GM23248 (cell line): ENCODE data around the gene AP3S1. TPM values are rescaled to one million over a fixed set of nuclear protein-coding genes. Genes with fewer than 3 reads are reported as not detected.
A peak's percentile ranks its signal among the peaks of the same experiment; 100 is the strongest.
"Not testable (repeated sequence)": the region's sequence is repeated elsewhere in the genome, so short reads cannot be mapped to it uniquely, and the experiment has no call there.

ENCODE experiments used
- DNase-seq: peaks from one replicate; pipeline ENCODE4 v3.0.0-alpha.2; 2015
- H2AFZ ChIP-seq: fragments of 200-600 bp; sonication (generic); 2 replicates; pipeline ENCODE4 v1.6.1; 2016; ENCODE audit warnings: antibody characterized with exemption
- H3F3A ChIP-seq: fragments of 200-600 bp; sonication (generic); 2 replicates; pipeline ENCODE4 v1.6.1; 2016; ENCODE audit warnings: mild to moderate bottlenecking, antibody characterized with exemption, mixed run types; ENCODE audit not compliant: insufficient read depth
- H3K27ac ChIP-seq: fragments of 200-600 bp; sonication (generic); 2 replicates; pipeline ENCODE4 v1.5.1; 2016; ENCODE audit warnings: mild to moderate bottlenecking
- H3K27me3 ChIP-seq: fragments of 200-600 bp; sonication (generic); replicated peaks from 2 replicates; pipeline ENCODE4 v1.6.1; 2016; ENCODE audit warnings: mild to moderate bottlenecking; ENCODE audit not compliant: insufficient read depth
- H3K36me3 ChIP-seq: fragments of 200-600 bp; sonication (generic); 2 replicates; pipeline ENCODE4 v1.6.1; 2016; ENCODE audit warnings: low read depth, mild to moderate bottlenecking
- H3K4me1 ChIP-seq: fragments of 200-600 bp; sonication (generic); 2 replicates; pipeline ENCODE4 v1.6.1; 2016; ENCODE audit warnings: mild to moderate bottlenecking; ENCODE audit not compliant: insufficient read depth
- H3K4me2 ChIP-seq: fragments of 200-600 bp; sonication (generic); one replicate; pipeline ENCODE4 v1.6.1; 2016; ENCODE audit warnings: mild to moderate bottlenecking; ENCODE audit not compliant: unreplicated experiment
- H3K4me3 ChIP-seq: fragments of 200-600 bp; sonication (generic); 2 replicates; pipeline ENCODE4 v1.5.1; 2016; ENCODE audit warnings: mild to moderate bottlenecking
- H3K79me2 ChIP-seq: fragments of 200-600 bp; sonication (generic); 2 replicates; pipeline ENCODE4 v1.6.1; 2016; ENCODE audit warnings: mild to moderate bottlenecking; ENCODE audit not compliant: insufficient read depth
- H3K9ac ChIP-seq: fragments of 200-600 bp; sonication (generic); 2 replicates; pipeline ENCODE4 v1.6.1; 2016; ENCODE audit warnings: mild to moderate bottlenecking
- H3K9me2 ChIP-seq: fragments of 200-600 bp; sonication (generic); 2 replicates; pipeline ENCODE4 v1.6.1; 2016; ENCODE audit warnings: mixed run types, mild to moderate bottlenecking, moderate library complexity; ENCODE audit not compliant: insufficient read depth
- H3K9me3 ChIP-seq: fragments of 200-600 bp; sonication (generic); one replicate; pipeline ENCODE4 v1.6.1; 2017; ENCODE audit warnings: low read depth
- H4K20me1 ChIP-seq: fragments of 200-600 bp; sonication (generic); 2 replicates; pipeline ENCODE4 v1.6.0; 2016; ENCODE audit not compliant: insufficient read depth
- EZH2 ChIP-seq: fragments of 200-600 bp; sonication (generic); IDR thresholded peaks from 2 replicates; pipeline ENCODE4 v1.6.1; 2018; ENCODE audit warnings: antibody characterized with exemption, mild to moderate bottlenecking; ENCODE audit not compliant: insufficient read depth, poor library complexity, severe bottlenecking
- EZH2phosphoT487 ChIP-seq: fragments of 200-600 bp; sonication (generic); IDR thresholded peaks from 2 replicates; pipeline ENCODE4 v1.6.1; 2018; ENCODE audit warnings: antibody characterized with exemption, moderate library complexity, mild to moderate bottlenecking, low read depth; ENCODE audit not compliant: insufficient read depth
- WGBS, 2 experiments: methylation state at CpG; one replicate each; pipeline ENCODE4 v1.1.6; 2015 to 2017; ENCODE audit warnings: low lambda C conversion rate in 2 of 2, low coverage in 1 of 2; ENCODE audit errors: missing lambda C conversion rate in 2 of 2; 5-methylcytosine and 5-hydroxymethylcytosine counted together
- in situ Hi-C: fragments of 300-500 bp; cut with MboI; formaldehyde crosslinking; loops from 2 replicates; pipeline ENCODE4 v1.15.0; 2020
- polyA plus RNA-seq: library from polyadenylated mRNA; unstranded; fragments of >200 nt; fragmentation: Nextera tagmentation; extraction: Ambion mirVana; gene quantifications from 2 replicates; pipeline ENCODE4 v1.2.1, GENCODE V29; 2016
- total RNA-seq: library from RNA; depleted of rRNA; stranded (reverse); fragments of >200 nt; shearing (Covaris generic); gene quantifications from 2 replicates; pipeline ENCODE4 v1.2.3, GENCODE V29; 2014

The AP3S1 gene
- total and polyA plus RNA-seq, 2 experiments from 2014 or later = 303 to 430 TPM

DNA sequence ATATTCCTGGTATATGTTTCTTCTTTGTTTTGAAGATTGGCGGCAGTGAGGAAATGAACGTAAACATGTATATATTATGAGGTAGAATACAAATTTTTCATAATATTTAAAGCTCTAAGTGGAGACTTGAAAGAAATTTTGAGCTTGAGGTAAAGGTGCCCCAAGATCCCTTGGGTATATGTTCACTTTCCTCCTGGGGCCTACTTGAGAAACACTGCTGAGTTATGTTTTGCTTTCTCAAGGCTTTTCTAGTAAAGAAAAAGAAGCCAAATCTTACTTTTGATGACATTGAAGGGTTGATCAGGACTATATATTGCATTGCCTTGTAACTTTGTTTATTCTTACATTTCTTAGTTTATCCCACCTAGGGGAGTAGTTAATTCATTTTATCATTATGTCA, 30.7 kb downstream of the AP3S1 start:
- TF ChIP-seq EZH2 = no peak
- no peak for TF ChIP-seq EZH2phosphoT487
- no peaks in the 10 kb centered on the region; the same call in 1 of the 2 replicates for H3K9me2 ChIP-seq
- no peaks in the 10 kb centered on the region for H3K27me3 ChIP-seq
- H3K4me2 ChIP-seq = no peak overlapping the region
- H3K9me3 ChIP-seq = no peaks in the 10 kb centered on the region
- no peak overlapping the region for H3K9ac ChIP-seq
- H3K4me1 ChIP-seq = peaks cover 12% of the 10 kb centered on the region
- H4K20me1 ChIP-seq = 0 out of 2 replicates have a peak, but pooled peaks cover 3% of the 10 kb centered on the region
- peaks cover 81% of the 10 kb centered on the region for H3K79me2 ChIP-seq
- DNase-seq = no peak
- H3F3A ChIP-seq = peaks cover 8% of the 10 kb centered on the region; the same call in 1 of the 2 replicates
- peaks cover 10% of the 10 kb centered on the region for H3K36me3 ChIP-seq
- in situ Hi-C loops = no loop called here
- no peak overlapping the region for H3K27ac ChIP-seq
- no peak overlapping the region for H2AFZ ChIP-seq
- WGBS, 2 experiments = 97 to 98% methylated on average over 2 of the region's 2 CpGs
- no peak overlapping the region for H3K4me3 ChIP-seq

DNA sequence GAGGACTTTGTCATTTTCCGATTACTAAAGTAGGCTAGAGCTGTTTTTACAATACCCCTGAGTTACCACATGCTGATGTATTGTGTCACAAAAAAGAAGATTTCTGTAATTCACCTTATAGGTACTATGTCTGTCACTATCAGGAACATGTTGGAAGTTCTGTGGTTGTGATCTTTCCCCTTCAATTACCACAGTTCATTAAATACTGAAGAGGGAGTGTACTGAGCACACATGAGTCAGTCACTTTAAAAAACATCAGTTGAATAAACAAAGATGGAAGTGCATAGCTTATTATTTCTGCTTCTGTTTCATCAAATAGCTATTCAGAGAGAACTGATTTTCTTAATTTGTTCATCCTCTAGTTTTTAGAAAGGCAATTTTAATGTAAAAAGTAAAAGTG, 31.7 kb downstream of the AP3S1 start:
- Histone ChIP-seq H3K4me1 (peaks cover 12% of the 10 kb centered on the region), H3K27ac (no peak overlapping the region), H3F3A (peaks cover 8% of the 10 kb centered on the region; the same call in 1 of the 2 replicates), H3K27me3 (no peaks in the 10 kb centered on the region), H3K9ac (no peak overlapping the region), H2AFZ (no peak overlapping the region), H3K79me2 (peaks cover 81% of the 10 kb centered on the region), H3K4me3 (no peak overlapping the region), H4K20me1 (0 out of 2 replicates have a peak, but pooled peaks cover 3% of the 10 kb centered on the region), H3K9me3 (no peaks in the 10 kb centered on the region), H3K36me3 (peaks cover 10% of the 10 kb centered on the region), H3K9me2 (no peaks in the 10 kb centered on the region; the same call in 1 of the 2 replicates), H3K4me2 (no peak overlapping the region)
- in situ Hi-C loops = no loop called here
- DNase-seq = peak; percentile 20
- WGBS, 2 experiments = 75 to 95% methylated on average over 1 of the region's 1 CpG
- TF ChIP-seq EZH2phosphoT487 (no peak), EZH2 (no peak)

GRCh38 chr5:115875447-115875846, 33.7 kb downstream of the AP3S1 start:
- peaks cover 10% of the 10 kb centered on the region for H3K36me3 ChIP-seq
- H4K20me1 ChIP-seq = 0 out of 2 replicates have a peak, but pooled peaks cover 3% of the 10 kb centered on the region
- TF ChIP-seq EZH2 (no peak), EZH2phosphoT487 (no peak)
- H3K27me3 ChIP-seq = no peaks in the 10 kb centered on the region
- no peak overlapping the region for H2AFZ ChIP-seq
- H3K9ac ChIP-seq = no peak overlapping the region
- peaks cover 85% of the 10 kb centered on the region for H3K79me2 ChIP-seq
- H3K9me3 ChIP-seq = no peaks in the 10 kb centered on the region
- in situ Hi-C loops = no loop called here
- 80 to 81% methylated on average over 2 of the region's 2 CpGs for WGBS, 2 experiments
- peak; percentile 10 for DNase-seq
- H3F3A ChIP-seq = peaks cover 8% of the 10 kb centered on the region; the same call in 1 of the 2 replicates
- no peaks in the 10 kb centered on the region; the same call in 1 of the 2 replicates for H3K9me2 ChIP-seq
- no peak overlapping the region for H3K4me3 ChIP-seq
- no peak overlapping the region for H3K4me2 ChIP-seq
- peaks cover 12% of the 10 kb centered on the region for H3K4me1 ChIP-seq
- H3K27ac ChIP-seq = no peak overlapping the region

DNA sequence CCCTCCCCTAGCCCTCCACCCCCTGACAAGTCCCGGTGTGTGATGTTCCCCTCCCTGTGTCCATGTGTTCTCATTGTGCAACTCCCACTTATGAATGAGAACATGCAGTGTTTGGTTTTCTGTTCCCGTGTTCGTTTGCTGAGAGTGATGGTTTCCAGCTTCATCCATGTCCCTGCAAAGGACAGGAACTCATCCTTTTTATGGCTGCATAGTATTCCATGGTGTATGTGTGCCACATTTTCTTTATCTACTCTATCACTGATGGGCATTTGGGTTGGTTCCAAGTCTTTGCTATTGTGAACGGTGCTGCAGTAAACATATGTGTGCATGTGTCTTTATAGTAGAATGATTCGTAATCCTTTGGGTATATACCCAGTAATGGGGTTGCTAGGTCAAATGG, 35.6 kb downstream of the AP3S1 start:
- H3K4me3 ChIP-seq, H4K20me1 ChIP-seq, H2AFZ ChIP-seq, in situ Hi-C loops, H3K9ac ChIP-seq, H3K27me3 ChIP-seq, DNase-seq, H3F3A ChIP-seq, H3K9me3 ChIP-seq, H3K27ac ChIP-seq, H3K36me3 ChIP-seq, H3K9me2 ChIP-seq, H3K4me2 ChIP-seq: not testable (repeated sequence)
- H3K4me1 ChIP-seq = peaks cover 12% of the 10 kb centered on the region
- 96% methylated on average over 5 of the region's 5 CpGs for WGBS, 2 experiments
- H3K79me2 ChIP-seq = peaks cover 99% of the 10 kb centered on the region

GRCh38 chr5:115882434-115882833, 40.7 kb downstream of the AP3S1 start:
- not testable (repeated sequence) for H3K36me3 ChIP-seq, DNase-seq, H3K27ac ChIP-seq, H3K9me3 ChIP-seq, H3K4me3 ChIP-seq, H3K4me1 ChIP-seq, H4K20me1 ChIP-seq, H3K4me2 ChIP-seq, H3K9me2 ChIP-seq, H3F3A ChIP-seq, H3K9ac ChIP-seq, H2AFZ ChIP-seq, H3K27me3 ChIP-seq
- in situ Hi-C loops = loop anchor here (10.0 kb wide), 1 partner anchor 182 kb away; no protein-coding TSS in a partner anchor
- peaks cover 96% of the 10 kb centered on the region for H3K79me2 ChIP-seq
- 91 to 96% methylated on average over 8 of the region's 8 CpGs for WGBS, 2 experiments
